Measurements from ENCODE around the gene ANO1. TPM values are rescaled to one million over a fixed set of nuclear protein-coding genes. Genes with fewer than 3 reads are reported as not detected.

Gene ANO1
- polyA plus RNA-seq, 3 donors = not detected

DNA sequence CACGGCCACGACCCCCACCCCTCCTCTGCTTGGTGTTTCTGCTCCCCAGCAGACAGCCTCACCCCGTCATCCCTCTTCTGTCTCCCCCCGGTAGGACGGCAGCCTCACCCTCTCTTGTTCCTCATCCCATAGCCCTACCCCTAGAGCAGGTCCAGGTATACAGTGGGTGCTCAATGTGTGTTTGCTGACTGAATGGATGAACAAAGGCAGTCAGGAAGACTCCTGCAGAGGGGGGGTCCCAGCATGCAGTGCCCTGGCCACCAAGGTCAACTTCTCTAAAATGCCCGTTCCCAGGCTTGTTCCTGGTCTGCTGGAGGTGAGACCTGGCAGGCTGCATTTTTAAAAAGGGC is 90.3 kb downstream of the ANO1 start:
- WGBS (ENCODE audit: insufficient coverage) = 80% methylated on average over 1 of the region's 6 CpGs
- no peaks in the 10 kb centered on the region for H3K36me3 Mint-ChIP-seq
- Histone ChIP-seq H3K36me3 (replicated peaks in 1 of 2; ENCODE audit: control insufficient read depth in 1 of 2, insufficient read depth in 2 of 2, low read length in 2 of 2) (no peaks in the 10 kb centered on the region), H3K79me2 (ENCODE audit: insufficient read depth, low read length) (no peaks in the 10 kb centered on the region), H3K4me2 (replicated peaks; ENCODE audit: extremely low read depth, low read length, poor library complexity, severe bottlenecking) (no peak overlapping the region), H4K20me1 (ENCODE audit: insufficient read depth, low read length) (no peaks in the 10 kb centered on the region), H3K27ac (ENCODE audit: low read depth in 1 of 2, low read length in 2 of 2) (no peak overlapping the region), H3K4me3 (replicated peaks in 1 of 3; ENCODE audit: low read depth in 2 of 3, low read length in 3 of 3) (no peak overlapping the region), H3K9me3 (replicated peaks in 1 of 2; ENCODE audit: control insufficient read depth in 1 of 2, insufficient read depth in 1 of 2, low read length in 2 of 2) (no peaks in the 10 kb centered on the region), H2AFZ (ENCODE audit: insufficient read depth, low read depth, low read length, poor library complexity, severe bottlenecking) (no peak overlapping the region), H3K9ac (ENCODE audit: insufficient read depth, low read length, poor library complexity, severe bottlenecking) (no peak overlapping the region), H3K27me3 (ENCODE audit: control insufficient read depth in 2 of 2, insufficient read depth in 2 of 2, low read length in 2 of 2) (no peaks in the 10 kb centered on the region), H3K4me1 (ENCODE audit: control insufficient read depth in 1 of 2, insufficient read depth in 2 of 2, low read length in 2 of 2) (no peaks in the 10 kb centered on the region)
- TF ChIP-seq, protein P1, sequence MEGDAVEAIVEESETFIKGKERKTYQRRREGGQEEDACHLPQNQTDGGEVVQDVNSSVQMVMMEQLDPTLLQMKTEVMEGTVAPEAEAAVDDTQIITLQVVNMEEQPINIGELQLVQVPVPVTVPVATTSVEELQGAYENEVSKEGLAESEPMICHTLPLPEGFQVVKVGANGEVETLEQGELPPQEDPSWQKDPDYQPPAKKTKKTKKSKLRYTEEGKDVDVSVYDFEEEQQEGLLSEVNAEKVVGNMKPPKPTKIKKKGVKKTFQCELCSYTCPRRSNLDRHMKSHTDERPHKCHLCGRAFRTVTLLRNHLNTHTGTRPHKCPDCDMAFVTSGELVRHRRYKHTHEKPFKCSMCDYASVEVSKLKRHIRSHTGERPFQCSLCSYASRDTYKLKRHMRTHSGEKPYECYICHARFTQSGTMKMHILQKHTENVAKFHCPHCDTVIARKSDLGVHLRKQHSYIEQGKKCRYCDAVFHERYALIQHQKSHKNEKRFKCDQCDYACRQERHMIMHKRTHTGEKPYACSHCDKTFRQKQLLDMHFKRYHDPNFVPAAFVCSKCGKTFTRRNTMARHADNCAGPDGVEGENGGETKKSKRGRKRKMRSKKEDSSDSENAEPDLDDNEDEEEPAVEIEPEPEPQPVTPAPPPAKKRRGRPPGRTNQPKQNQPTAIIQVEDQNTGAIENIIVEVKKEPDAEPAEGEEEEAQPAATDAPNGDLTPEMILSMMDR (IDR thresholded peaks at IDR 0.05) = no peak
- peaks cover 0 to 1% (median 0%) of the 10 kb centered on the region in 7 donors for H3K9me3 Mint-ChIP-seq
- H3K27me3 Mint-ChIP-seq (ENCODE audit: low read depth in 3 of 3) = peaks cover 6 to 12% (median 11%) of the 10 kb centered on the region in 3 donors
- DNase-seq = no peak
- no peak overlapping the region for H3K4me3 Mint-ChIP-seq
- H3K27ac Mint-ChIP-seq = no peak overlapping the region
- intact Hi-C loops (cut with micrococcal nuclease) = no loop called here
- H3K4me1 Mint-ChIP-seq = no peaks in the 10 kb centered on the region

DNA sequence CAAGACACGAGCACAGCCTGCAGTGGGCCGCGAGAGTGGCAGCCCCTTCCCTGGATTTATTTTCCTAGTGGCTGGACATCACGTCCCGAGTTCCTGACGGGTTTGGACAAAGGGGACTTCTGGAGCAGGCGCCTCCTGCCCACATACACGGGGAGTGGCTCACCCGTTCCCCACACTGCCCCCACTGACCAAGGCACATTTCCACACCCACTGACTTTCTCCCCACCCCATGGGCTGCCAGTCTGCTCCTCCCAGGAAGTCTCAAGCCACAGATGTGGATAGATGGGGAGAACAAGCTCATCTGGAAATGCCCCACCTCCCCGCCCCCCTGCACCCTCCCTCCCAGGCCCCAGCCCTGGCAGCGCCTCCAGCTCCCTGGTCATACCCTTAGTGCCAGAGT is 91.0 kb downstream of the ANO1 start:
- no peaks in the 10 kb centered on the region for H3K27me3 ChIP-seq (ENCODE audit: control insufficient read depth in 2 of 2, insufficient read depth in 2 of 2, low read length in 2 of 2)
- H3K27me3 Mint-ChIP-seq (ENCODE audit: low read depth in 3 of 3) = peaks cover 6 to 12% (median 11%) of the 10 kb centered on the region in 3 donors
- H3K27ac Mint-ChIP-seq = peak overlapping the region in 1 of 7 donors; percentile 50
- DNase-seq = no peak
- no peaks in the 10 kb centered on the region for H3K79me2 ChIP-seq (ENCODE audit: insufficient read depth, low read length)
- H3K4me1 Mint-ChIP-seq = no peaks in the 10 kb centered on the region
- no peaks in the 10 kb centered on the region for H3K4me1 ChIP-seq (ENCODE audit: control insufficient read depth in 1 of 2, insufficient read depth in 2 of 2, low read length in 2 of 2)
- H3K36me3 Mint-ChIP-seq = no peaks in the 10 kb centered on the region
- TF ChIP-seq, protein P1 (IDR thresholded peaks at IDR 0.05) = no peak
- H4K20me1 ChIP-seq (ENCODE audit: insufficient read depth, low read length) = no peaks in the 10 kb centered on the region
- no peak overlapping the region for H3K4me3 Mint-ChIP-seq
- peaks cover 0 to 1% (median 0%) of the 10 kb centered on the region in 7 donors for H3K9me3 Mint-ChIP-seq
- no peak overlapping the region for H3K9ac ChIP-seq (ENCODE audit: insufficient read depth, low read length, poor library complexity, severe bottlenecking)
- intact Hi-C loops (cut with micrococcal nuclease) = no loop called here
- H2AFZ ChIP-seq (ENCODE audit: insufficient read depth, low read depth, low read length, poor library complexity, severe bottlenecking) = no peak overlapping the region
- no peak overlapping the region for H3K4me3 ChIP-seq (replicated peaks in 1 of 3; ENCODE audit: low read depth in 2 of 3, low read length in 3 of 3)
- H3K4me2 ChIP-seq (replicated peaks; ENCODE audit: extremely low read depth, low read length, poor library complexity, severe bottlenecking) = no peak overlapping the region
- H3K27ac ChIP-seq (ENCODE audit: low read depth in 1 of 2, low read length in 2 of 2) = no peak overlapping the region
- H3K9me3 ChIP-seq (replicated peaks in 1 of 2; ENCODE audit: control insufficient read depth in 1 of 2, insufficient read depth in 1 of 2, low read length in 2 of 2) = no peaks in the 10 kb centered on the region
- WGBS (ENCODE audit: insufficient coverage) = 42% methylated on average over 9 of the region's 11 CpGs
- H3K36me3 ChIP-seq (replicated peaks in 1 of 2; ENCODE audit: control insufficient read depth in 1 of 2, insufficient read depth in 2 of 2, low read length in 2 of 2) = no peaks in the 10 kb centered on the region
